Right atrium auricular region (tissue), 2 donors: Measurements from ENCODE around the gene CCIN. TPM values are rescaled to one million over a fixed set of nuclear protein-coding genes. Genes with fewer than 3 reads are reported as not detected.

Experiments used
- DNase-seq: peaks from one replicate; pipeline ENCODE4 v3.0.0-alpha.2; 2019; ENCODE audit warnings: low spot score
- H3K27ac ChIP-seq, 2 donors: fragments of 200-600 bp; sonication (generic); 1 replicate in 1 of 2; 2 replicates in 1 of 2; pipeline ENCODE4 v1.5.1; 2016 to 2019
- H3K27me3 ChIP-seq, 2 donors: fragments of 200-600 bp; sonication (generic); one replicate each; pipeline versions ENCODE4 v1.5.1 to v1.6.0; 2017 to 2019
- H3K36me3 ChIP-seq: fragments of 200-600 bp; sonication (generic); one replicate; pipeline ENCODE4 v1.5.1; 2016
- H3K4me1 ChIP-seq, 2 donors: fragments of 200-600 bp; sonication (generic); one replicate each; pipeline versions ENCODE4 v1.5.1 to v1.6.0; 2017 to 2019
- H3K4me3 ChIP-seq, 2 donors: fragments of 200-600 bp; sonication (generic); 1 replicate in 1 of 2; 2 replicates in 1 of 2; pipeline ENCODE4 v1.5.1; 2017 to 2019; ENCODE audit warnings: mild to moderate bottlenecking in 1 of 2, moderate library complexity in 1 of 2
- H3K9me3 ChIP-seq, 2 donors: fragments of 200-600 bp; sonication (generic); one replicate each; pipeline ENCODE4 v1.5.1; 2019
- total RNA-seq, 2 donors: library from RNA; depleted of rRNA; stranded (reverse); fragments of >200 nt; gene quantifications; one replicate each; pipeline ENCODE4 v1.1.0, GENCODE V29; 2016
- TF ChIP-seq, protein P1 (sequence below), 2 donors: fragments of 200-600 bp; sonication (generic); IDR thresholded peaks; one replicate each; pipeline ENCODE4 v1.5.1; 2019; ENCODE audit warnings: antibody characterized with exemption in 2 of 2

CCIN gene
- total RNA-seq, 2 donors from 2014 or later = not detected

DNA sequence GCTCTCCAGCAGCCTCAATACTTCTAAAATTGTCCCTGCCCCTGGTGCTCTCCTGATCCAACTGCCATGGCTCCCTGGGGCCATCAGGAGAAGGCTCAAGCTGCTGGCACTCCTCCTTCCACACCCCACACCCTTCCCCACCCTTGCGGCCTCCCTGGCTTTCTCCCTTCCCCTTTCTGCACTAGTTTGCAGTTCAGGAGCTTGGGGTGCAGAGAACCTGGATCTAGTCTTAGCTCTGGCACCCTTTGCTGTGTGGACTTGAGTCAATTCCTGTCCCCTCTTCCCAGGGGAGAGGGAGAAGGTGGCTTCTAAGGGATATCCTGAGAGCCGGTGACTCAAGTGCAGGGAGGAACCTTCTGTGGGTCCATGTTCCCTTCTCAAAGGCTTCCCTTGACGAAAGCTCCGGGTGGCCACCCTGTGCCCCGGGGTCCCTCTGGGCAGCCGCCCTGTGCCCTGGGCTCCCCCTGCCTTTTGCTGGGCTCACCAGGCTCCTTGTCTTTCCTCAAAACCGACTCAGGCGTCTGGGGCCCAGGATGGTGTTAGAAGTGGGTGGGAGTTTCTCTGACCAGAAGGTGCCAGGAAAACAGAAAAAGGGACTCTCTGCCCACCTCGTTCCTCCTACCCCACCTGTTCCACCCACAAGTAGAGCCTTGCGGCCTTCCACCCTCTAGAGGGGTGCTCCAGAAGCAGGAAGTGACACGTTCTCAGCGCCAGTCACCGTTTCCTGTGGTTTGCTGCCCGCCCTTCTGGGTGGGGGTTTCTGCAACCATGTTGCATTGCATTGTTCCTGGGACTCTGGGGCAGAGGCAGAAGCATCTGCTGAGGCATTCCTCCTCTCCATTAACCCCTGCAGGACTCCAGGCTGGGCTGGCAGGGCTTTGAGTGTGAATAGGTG, 17.6 kb upstream of the CCIN start:
- H3K9me3 ChIP-seq = no peaks in the 10 kb centered on the region
- no peaks in the 10 kb centered on the region for H3K27me3 ChIP-seq
- TF ChIP-seq, protein P1, sequence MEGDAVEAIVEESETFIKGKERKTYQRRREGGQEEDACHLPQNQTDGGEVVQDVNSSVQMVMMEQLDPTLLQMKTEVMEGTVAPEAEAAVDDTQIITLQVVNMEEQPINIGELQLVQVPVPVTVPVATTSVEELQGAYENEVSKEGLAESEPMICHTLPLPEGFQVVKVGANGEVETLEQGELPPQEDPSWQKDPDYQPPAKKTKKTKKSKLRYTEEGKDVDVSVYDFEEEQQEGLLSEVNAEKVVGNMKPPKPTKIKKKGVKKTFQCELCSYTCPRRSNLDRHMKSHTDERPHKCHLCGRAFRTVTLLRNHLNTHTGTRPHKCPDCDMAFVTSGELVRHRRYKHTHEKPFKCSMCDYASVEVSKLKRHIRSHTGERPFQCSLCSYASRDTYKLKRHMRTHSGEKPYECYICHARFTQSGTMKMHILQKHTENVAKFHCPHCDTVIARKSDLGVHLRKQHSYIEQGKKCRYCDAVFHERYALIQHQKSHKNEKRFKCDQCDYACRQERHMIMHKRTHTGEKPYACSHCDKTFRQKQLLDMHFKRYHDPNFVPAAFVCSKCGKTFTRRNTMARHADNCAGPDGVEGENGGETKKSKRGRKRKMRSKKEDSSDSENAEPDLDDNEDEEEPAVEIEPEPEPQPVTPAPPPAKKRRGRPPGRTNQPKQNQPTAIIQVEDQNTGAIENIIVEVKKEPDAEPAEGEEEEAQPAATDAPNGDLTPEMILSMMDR (IDR thresholded peaks at IDR 0.05) = no peak
- H3K4me3 ChIP-seq = no peak overlapping the region
- peaks cover 3% of the 10 kb centered on the region for H3K36me3 ChIP-seq
- H3K4me1 ChIP-seq = peaks cover 0 to 59% of the 10 kb centered on the region in 2 donors
- H3K27ac ChIP-seq = peak overlapping the region; percentile 32 to 49
- no peak for DNase-seq

DNA sequence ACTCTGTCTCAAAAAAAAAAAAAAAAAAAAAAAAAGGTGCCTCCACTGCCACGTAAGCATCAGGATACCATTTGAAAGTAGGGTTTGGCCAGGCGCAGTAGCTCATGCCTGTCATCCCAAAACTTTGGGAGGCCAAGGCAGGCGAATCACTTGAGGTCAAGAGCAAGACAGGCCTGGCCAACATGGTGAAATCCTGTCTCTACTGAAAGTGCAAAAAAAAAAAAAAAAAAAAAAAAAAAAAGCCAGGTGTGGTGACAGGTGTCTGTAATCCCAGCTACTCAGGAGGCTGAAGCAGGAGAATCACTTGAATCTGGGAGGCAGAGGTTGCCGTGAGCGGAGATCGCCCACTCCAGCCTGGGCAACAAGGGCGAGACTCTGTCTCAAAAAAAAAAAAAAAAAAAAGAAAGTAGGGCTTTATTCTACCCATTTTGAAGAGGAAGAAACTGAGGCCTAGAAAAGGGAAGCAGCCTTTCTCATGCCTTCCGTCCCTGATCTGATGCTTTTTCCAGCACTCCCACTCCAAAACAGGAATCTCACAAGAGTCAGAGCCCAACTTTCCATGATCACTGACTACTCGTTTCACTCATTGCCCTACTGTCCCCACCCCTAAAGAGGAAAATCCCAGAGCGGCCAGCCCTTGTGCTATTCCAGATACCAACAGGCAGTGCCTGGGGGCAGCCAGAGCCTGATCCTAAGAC, 16.3 kb upstream of the CCIN start:
- DNase-seq = no peak
- no peaks in the 10 kb centered on the region for H3K27me3 ChIP-seq
- H3K4me3 ChIP-seq = no peak overlapping the region
- TF ChIP-seq, protein P1 (IDR thresholded peaks at IDR 0.05) = no peak
- H3K4me1 ChIP-seq = peaks cover 0 to 59% of the 10 kb centered on the region in 2 donors
- peak overlapping the region; percentile 66 to 81 for H3K27ac ChIP-seq
- no peaks in the 10 kb centered on the region for H3K9me3 ChIP-seq
- peaks cover 5% of the 10 kb centered on the region for H3K36me3 ChIP-seq

DNA sequence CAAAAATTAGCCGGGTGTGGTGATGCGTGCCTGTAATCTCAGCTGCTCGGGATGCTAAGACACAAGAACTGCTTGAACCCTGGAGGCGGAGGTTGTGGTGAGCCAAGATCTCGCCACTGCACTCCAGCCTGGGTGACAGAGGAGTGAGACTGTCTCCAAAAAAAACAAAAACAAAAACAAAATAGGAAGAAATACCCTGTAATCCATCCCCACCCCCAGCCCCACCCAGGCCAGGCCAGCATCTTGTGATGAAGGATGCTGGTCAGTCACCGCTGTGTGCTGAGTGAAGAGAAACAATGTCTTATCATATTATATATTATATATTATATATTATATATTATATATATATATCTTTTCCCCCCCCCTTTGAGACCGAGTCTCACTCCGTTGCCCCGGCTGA, 15.4 kb upstream of the CCIN start:
- DNase-seq = no peak
- peaks cover 0 to 58% of the 10 kb centered on the region in 2 donors for H3K4me1 ChIP-seq
- peak overlapping the region; percentile 66 to 81 for H3K27ac ChIP-seq
- peaks cover 5% of the 10 kb centered on the region for H3K36me3 ChIP-seq
- H3K4me3 ChIP-seq = no peak overlapping the region
- H3K27me3 ChIP-seq = no peaks in the 10 kb centered on the region
- TF ChIP-seq, protein P1 (IDR thresholded peaks at IDR 0.05) = no peak
- no peaks in the 10 kb centered on the region for H3K9me3 ChIP-seq

DNA sequence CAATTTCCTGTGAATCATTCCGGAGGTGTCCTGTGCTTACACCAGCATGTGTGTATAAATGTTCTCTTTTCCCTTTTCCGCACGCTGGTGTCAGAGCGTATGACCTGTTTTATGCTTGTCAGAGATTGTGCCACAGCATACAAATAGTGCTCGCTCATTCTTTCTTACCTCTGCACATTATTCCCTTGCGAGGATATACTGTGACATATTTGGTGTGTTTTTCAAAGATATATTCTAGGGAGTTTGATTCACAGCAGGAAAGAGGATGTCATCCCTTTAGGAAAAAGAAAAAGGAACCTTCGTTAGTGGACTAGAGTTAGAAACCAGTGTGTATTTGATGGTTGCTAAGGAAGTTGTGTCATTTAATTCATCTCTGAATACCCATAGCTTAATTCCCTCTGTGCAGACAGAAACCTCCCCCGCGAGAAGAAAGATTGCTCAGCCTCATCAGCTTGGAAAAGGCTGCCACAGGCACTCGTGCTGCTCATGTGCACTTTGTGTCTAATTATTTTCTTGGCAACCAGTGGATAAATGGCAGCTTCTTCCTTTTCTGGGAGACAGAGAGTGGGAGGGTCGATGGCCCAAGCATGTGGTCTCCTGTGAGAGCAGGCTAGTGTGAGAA, 14.7 kb upstream of the CCIN start:
- Histone ChIP-seq H3K9me3 (no peaks in the 10 kb centered on the region), H3K4me3 (no peak overlapping the region), H3K36me3 (peaks cover 5% of the 10 kb centered on the region), H3K4me1 (peaks cover 0 to 58% of the 10 kb centered on the region in 2 donors), H3K27ac (peak overlapping the region; percentile 66 to 81), H3K27me3 (no peaks in the 10 kb centered on the region)
- DNase-seq = no peak
- TF ChIP-seq, protein P1 (IDR thresholded peaks at IDR 0.05) = no peak

- Histone ChIP-seq H3K36me3 (peaks cover 5% of the 10 kb centered on the region), H3K9me3 (no peaks in the 10 kb centered on the region), H3K4me1 (peaks cover 0 to 53% of the 10 kb centered on the region in 2 donors), H3K27ac (peak overlapping the region in 1 of 2 donors; percentile 66), H3K4me3 (no peak overlapping the region), H3K27me3 (no peaks in the 10 kb centered on the region)
- TF ChIP-seq, protein P1 (IDR thresholded peaks at IDR 0.05) = no peak
- DNase-seq = no peak
Measured at GRCh38 chr9:36156116-36156515, 13.1 kb upstream of the CCIN start.
